Astrocyte of the spinal cord (primary cell): ENCODE results near the gene ZRSR2.
A peak's percentile ranks its signal among the peaks of the same experiment; 100 is the strongest.

ENCODE experiments used
- DNase-seq: peaks from one replicate; pipeline ENCODE4 v3.0.0; 2011; ENCODE audit warnings: low read depth, low spot score
- H3K4me3 ChIP-seq: 2 replicates; pipeline ENCODE4 v1.5.1; 2011; ENCODE audit warnings: low read depth, mild to moderate bottlenecking, low read length, moderate library complexity
- CTCF ChIP-seq: IDR thresholded peaks from 2 replicates; pipeline ENCODE4 v1.5.1; 2012; ENCODE audit warnings: low read depth, mild to moderate bottlenecking, low read length, inconsistent platforms
- in situ Hi-C: cut with HindIII; loops from 2 replicates; pipeline ENCODE4 v1.10.0; 2017; ENCODE audit warnings: low sequenced_read_pairs

The ZRSR2 gene

GRCh38 chrX:15848576-15848975, 58.3 kb downstream of the ZRSR2 start:
- no peak overlapping the region for H3K4me3 ChIP-seq
- TF ChIP-seq CTCF: no peak
- in situ Hi-C loops: no loop called here
- DNase-seq: no peak

- peak; percentile 20 for DNase-seq
- no peak overlapping the region for H3K4me3 ChIP-seq
- in situ Hi-C loops: no loop called here
- peak; percentile 45 for TF ChIP-seq CTCF
Measured at GRCh38 chrX:15849555-15849954, 59.3 kb downstream of the ZRSR2 start.

GRCh38 chrX:15853586-15854079, 63.3 kb downstream of the ZRSR2 start:
- in situ Hi-C loops: no loop called here
- TF ChIP-seq CTCF: no peak
- H3K4me3 ChIP-seq: peak overlapping the region; percentile 68
- DNase-seq: peak; percentile 19

- no peak for DNase-seq
- peak; percentile 15 for TF ChIP-seq CTCF
- H3K4me3 ChIP-seq: peak overlapping the region; percentile 68
- in situ Hi-C loops: no loop called here
Measured at GRCh38 chrX:15854080-15854655, 63.9 kb downstream of the ZRSR2 start.

GRCh38 chrX:15854712-15855567, 64.7 kb downstream of the ZRSR2 start, which contains the start of gene AP1S2:
TSS of gene AP1S2 (minus strand) at chrX:15854813. CDS start at chrX:15852524, 2,289 bp downstream.
- DNase-seq: peak; percentile 94
- TF ChIP-seq CTCF: no peak
- in situ Hi-C loops: no loop called here
- H3K4me3 ChIP-seq: peak within 1 kb of the TSS; percentile 68

GRCh38 chrX:15855568-15856221, 65.4 kb downstream of the ZRSR2 start:
- in situ Hi-C loops: no loop called here
- TF ChIP-seq CTCF: no peak
- DNase-seq: no peak
- peak overlapping the region; percentile 68 for H3K4me3 ChIP-seq
